Neuronal stem cell (in vitro differentiated cells): Measurements from ENCODE around the gene STRBP.

ENCODE experiments used
- DNase-seq: peaks from one replicate; pipeline ENCODE4 v3.0.0-alpha.2; 2013; ENCODE audit warnings: low spot score
- H2AFZ ChIP-seq: one replicate; pipeline ENCODE4 v1.6.1; 2013; ENCODE audit warnings: mild to moderate bottlenecking, low read length, inconsistent platforms
- H2AK5ac ChIP-seq: 2 replicates; pipeline ENCODE4 v1.6.1; 2013; ENCODE audit warnings: low read depth, mild to moderate bottlenecking, inconsistent platforms, low read length, moderate library complexity, mixed read lengths
- H2BK120ac ChIP-seq: 2 replicates; pipeline ENCODE4 v1.6.1; 2013; ENCODE audit warnings: low read depth, mild to moderate bottlenecking, inconsistent platforms, low read length, moderate library complexity, mixed read lengths
- H2BK12ac ChIP-seq: one replicate; pipeline ENCODE4 v1.6.1; 2013; ENCODE audit warnings: low read length, inconsistent platforms
- H2BK15ac ChIP-seq: 2 replicates; pipeline ENCODE4 v1.6.1; 2013; ENCODE audit warnings: mild to moderate bottlenecking, low read length, inconsistent platforms, mixed read lengths
- H2BK5ac ChIP-seq: one replicate; pipeline ENCODE4 v1.6.1; 2013; ENCODE audit warnings: inconsistent platforms, mild to moderate bottlenecking, low read length, moderate library complexity
- H3K14ac ChIP-seq: one replicate; pipeline ENCODE4 v1.6.1; 2013; ENCODE audit warnings: low read length, inconsistent platforms
- H3K18ac ChIP-seq: 2 replicates; pipeline ENCODE4 v1.6.1; 2013; ENCODE audit warnings: low read length, inconsistent platforms
- H3K23ac ChIP-seq: 2 replicates; pipeline ENCODE4 v1.6.1; 2013; ENCODE audit warnings: low read depth, mild to moderate bottlenecking, mixed read lengths, low read length, inconsistent platforms; ENCODE audit not compliant: poor library complexity
- H3K27ac ChIP-seq: replicated peaks from 3 replicates; pipeline ENCODE4 v1.5.1; 2013; ENCODE audit warnings: low read length, inconsistent platforms
- H3K27me3 ChIP-seq, 3 experiments: 2 replicates each; pipeline ENCODE4 v1.6.1; 2013; ENCODE audit warnings: low read length in 3 of 3, mild to moderate bottlenecking in 2 of 3, inconsistent platforms in 1 of 3, low read depth in 1 of 3, mixed read lengths in 1 of 3, moderate library complexity in 1 of 3; ENCODE audit not compliant: control insufficient read depth in 3 of 3, insufficient read depth in 3 of 3
- H3K36me3 ChIP-seq, 2 donors: replicated peaks in 1 of 2; 2 replicates each; pipeline ENCODE4 v1.6.1; 2013; ENCODE audit warnings: low read length in 2 of 2; ENCODE audit not compliant: control insufficient read depth in 2 of 2, insufficient read depth in 2 of 2
- H3K4ac ChIP-seq: 2 replicates; pipeline ENCODE4 v1.6.1; 2013; ENCODE audit warnings: inconsistent platforms, mild to moderate bottlenecking, low read length, moderate library complexity
- H3K4me1 ChIP-seq, 2 donors: 1 replicate in 1 of 2; 2 replicates in 1 of 2; pipeline ENCODE4 v1.6.1; 2013; ENCODE audit warnings: low read length in 2 of 2, low read depth in 1 of 2; ENCODE audit not compliant: control insufficient read depth in 2 of 2, insufficient read depth in 1 of 2
- H3K4me2 ChIP-seq: one replicate; pipeline ENCODE4 v1.6.1; 2013; ENCODE audit warnings: mild to moderate bottlenecking, low read length, inconsistent platforms; ENCODE audit not compliant: insufficient read depth, poor library complexity, severe bottlenecking
- H3K4me3 ChIP-seq, 2 donors: 2 replicates each; pipeline ENCODE4 v1.5.1; 2013; ENCODE audit warnings: low read length in 2 of 2, mild to moderate bottlenecking in 2 of 2, inconsistent platforms in 1 of 2, moderate library complexity in 1 of 2
- H3K79me1 ChIP-seq: one replicate; pipeline ENCODE4 v1.6.1; 2013; ENCODE audit warnings: low read depth, mild to moderate bottlenecking, inconsistent platforms, low read length, moderate library complexity
- H3K9ac ChIP-seq: one replicate; pipeline ENCODE4 v1.6.1; 2013; ENCODE audit warnings: mild to moderate bottlenecking, low read depth, low read length, inconsistent platforms; ENCODE audit not compliant: poor library complexity
- H3K9me3 ChIP-seq, 2 donors: replicated peaks in 1 of 2; 2 replicates each; pipeline versions ENCODE3 to v1.6.1; 2013; ENCODE audit warnings: low read length in 2 of 2, mild to moderate bottlenecking in 2 of 2, inconsistent platforms in 1 of 2, low read depth in 1 of 2, mixed read lengths in 1 of 2, moderate library complexity in 1 of 2; ENCODE audit not compliant: control insufficient read depth in 2 of 2, insufficient read depth in 1 of 2
- H4K8ac ChIP-seq: one replicate; pipeline ENCODE4 v1.6.1; 2013; ENCODE audit warnings: low read depth, mild to moderate bottlenecking, inconsistent platforms, low read length, moderate library complexity
- H4K91ac ChIP-seq: one replicate; pipeline ENCODE4 v1.6.1; 2013; ENCODE audit warnings: low read length, low read depth, mild to moderate bottlenecking, inconsistent platforms; ENCODE audit not compliant: poor library complexity
- WGBS, 2 donors: extraction: QIAGEN DNeasy Blood & Tissue Kit; methylation state at CpG; one replicate each; pipeline ENCODE4 v1.1.7; 2013; ENCODE audit warnings: missing lambda C conversion rate in 2 of 2, mixed read lengths in 1 of 2; ENCODE audit not compliant: insufficient read length in 2 of 2, insufficient replicate concordance in 1 of 2; ENCODE audit errors: extremely low coverage in 2 of 2; 5-methylcytosine and 5-hydroxymethylcytosine counted together

Gene STRBP

GRCh38 chr9:123087359-123087888 is 181.0 kb downstream of the STRBP start:
- Histone ChIP-seq H4K91ac (no peak overlapping the region), H3K36me3 (peaks cover 20 to 99% of the 10 kb centered on the region in 2 donors), H3K27me3 (no peaks in the 10 kb centered on the region), H2AK5ac (no peak overlapping the region), H3K23ac (no peak overlapping the region), H2AFZ (no peak overlapping the region), H3K4ac (no peak overlapping the region), H2BK15ac (no peak overlapping the region), H2BK12ac (no peak overlapping the region), H3K4me1 (peaks cover 0 to 2% of the 10 kb centered on the region in 2 donors), H2BK5ac (no peak overlapping the region), H2BK120ac (no peak overlapping the region), H3K27ac (no peak overlapping the region), H3K18ac (no peak overlapping the region), H3K79me1 (no peaks in the 10 kb centered on the region), H3K9me3 (peaks cover 0 to 2% of the 10 kb centered on the region in 2 donors), H3K4me3 (no peak overlapping the region), H3K14ac (peak overlapping the region; percentile 78), H4K8ac (no peak overlapping the region), H3K9ac (no peak overlapping the region), H3K4me2 (no peak overlapping the region)
- no peak for DNase-seq
- WGBS, 2 donors = no CpG with 5 or more reads among the region's 4 CpGs

GRCh38 chr9:123085916-123086315 is 182.5 kb downstream of the STRBP start:
- no peak overlapping the region for H3K9ac ChIP-seq
- no peak overlapping the region for H2BK120ac ChIP-seq
- DNase-seq = no peak
- peaks cover 0 to 2% of the 10 kb centered on the region in 2 donors for H3K4me1 ChIP-seq
- no peak overlapping the region for H2BK5ac ChIP-seq
- H2BK15ac ChIP-seq = no peak overlapping the region
- no peaks in the 10 kb centered on the region for H3K27me3 ChIP-seq
- H4K91ac ChIP-seq = no peak overlapping the region
- no peak overlapping the region for H2AFZ ChIP-seq
- H3K4ac ChIP-seq = no peak overlapping the region
- no peak overlapping the region for H2BK12ac ChIP-seq
- no peaks in the 10 kb centered on the region for H3K79me1 ChIP-seq
- H3K27ac ChIP-seq = no peak overlapping the region
- no peak overlapping the region for H3K14ac ChIP-seq
- peaks cover 13 to 98% of the 10 kb centered on the region in 2 donors for H3K36me3 ChIP-seq
- H3K4me2 ChIP-seq = no peak overlapping the region
- H3K4me3 ChIP-seq = no peak overlapping the region
- H3K23ac ChIP-seq = no peak overlapping the region
- no CpG with 5 or more reads among the region's 2 CpGs for WGBS, 2 donors
- peaks cover 0 to 2% of the 10 kb centered on the region in 2 donors for H3K9me3 ChIP-seq
- no peak overlapping the region for H4K8ac ChIP-seq
- H2AK5ac ChIP-seq = no peak overlapping the region
- no peak overlapping the region for H3K18ac ChIP-seq

- H3K27me3 ChIP-seq = no peaks in the 10 kb centered on the region
- H3K36me3 ChIP-seq = peaks cover 14 to 97% of the 10 kb centered on the region in 2 donors
- no peak overlapping the region for H3K18ac ChIP-seq
- no peak overlapping the region for H3K4ac ChIP-seq
- H3K9ac ChIP-seq = no peak overlapping the region
- H3K79me1 ChIP-seq = no peaks in the 10 kb centered on the region
- no CpG with 5 or more reads among the region's 1 CpG for WGBS, 2 donors
- H3K4me3 ChIP-seq = no peak overlapping the region
- peaks cover 0 to 2% of the 10 kb centered on the region in 2 donors for H3K4me1 ChIP-seq
- peaks cover 0 to 2% of the 10 kb centered on the region in 2 donors for H3K9me3 ChIP-seq
- H3K27ac ChIP-seq = no peak overlapping the region
- H4K8ac ChIP-seq = no peak overlapping the region
- H2AK5ac ChIP-seq = no peak overlapping the region
- no peak overlapping the region for H2BK120ac ChIP-seq
- no peak overlapping the region for H2BK15ac ChIP-seq
- no peak overlapping the region for H2BK12ac ChIP-seq
- no peak overlapping the region for H2BK5ac ChIP-seq
- no peak overlapping the region for H3K4me2 ChIP-seq
- no peak overlapping the region for H3K14ac ChIP-seq
- DNase-seq = no peak
- H3K23ac ChIP-seq = no peak overlapping the region
- H4K91ac ChIP-seq = no peak overlapping the region
- H2AFZ ChIP-seq = no peak overlapping the region
These were observed 184.1 kb downstream of the STRBP start for GRCh38 chr9:123084256-123084655.

- H2AFZ ChIP-seq = no peak overlapping the region
- no peak overlapping the region for H3K4ac ChIP-seq
- H3K9ac ChIP-seq = no peak overlapping the region
- H3K27me3 ChIP-seq = no peaks in the 10 kb centered on the region
- no peak overlapping the region for H3K23ac ChIP-seq
- H3K18ac ChIP-seq = no peak overlapping the region
- H3K36me3 ChIP-seq = peaks cover 14 to 97% of the 10 kb centered on the region in 2 donors
- no CpG with 5 or more reads among the region's 6 CpGs for WGBS, 2 donors
- DNase-seq = no peak
- H2BK15ac ChIP-seq = no peak overlapping the region
- no peak overlapping the region for H4K91ac ChIP-seq
- H3K4me1 ChIP-seq = peaks cover 0 to 2% of the 10 kb centered on the region in 2 donors
- H4K8ac ChIP-seq = no peak overlapping the region
- H2BK12ac ChIP-seq = no peak overlapping the region
- H3K14ac ChIP-seq = no peak overlapping the region
- no peak overlapping the region for H2BK120ac ChIP-seq
- no peak overlapping the region for H3K4me3 ChIP-seq
- no peaks in the 10 kb centered on the region for H3K79me1 ChIP-seq
- no peak overlapping the region for H3K27ac ChIP-seq
- H2BK5ac ChIP-seq = no peak overlapping the region
- no peak overlapping the region for H3K4me2 ChIP-seq
- no peak overlapping the region for H2AK5ac ChIP-seq
- peaks cover 0 to 2% of the 10 kb centered on the region in 2 donors for H3K9me3 ChIP-seq
These were observed 184.7 kb downstream of the STRBP start for GRCh38 chr9:123083680-123084079.
